ENCODE measurements around the gene CHST8.

CHST8 gene

GRCh38 chr19:33799476-33799875 is 177.7 kb downstream of the CHST8 start:
- no peak for DNase-seq

- DNase-seq: no peak
These were observed 178.4 kb downstream of the CHST8 start for GRCh38 chr19:33800012-33800680.

- DNase-seq: no peak
These were observed 179.7 kb downstream of the CHST8 start for GRCh38 chr19:33801411-33801810.

GRCh38 chr19:33802001-33802400 is 180.2 kb downstream of the CHST8 start:
- no peak for DNase-seq

GRCh38 chr19:33802801-33803200 is 181.0 kb downstream of the CHST8 start:
- DNase-seq: no peak

- no peak for DNase-seq
These were observed 181.6 kb downstream of the CHST8 start for GRCh38 chr19:33803383-33803782.

- DNase-seq: no peak
These were observed 182.5 kb downstream of the CHST8 start for GRCh38 chr19:33804021-33804799.

GRCh38 chr19:33805313-33805712 is 183.6 kb downstream of the CHST8 start:
- no peak for DNase-seq

- DNase-seq: no peak
These were observed 184.2 kb downstream of the CHST8 start for GRCh38 chr19:33805840-33806433.

- no peak for DNase-seq
These were observed 184.7 kb downstream of the CHST8 start for GRCh38 chr19:33806434-33806881.

- DNase-seq: no peak
These were observed 186.6 kb downstream of the CHST8 start for GRCh38 chr19:33808399-33808798.

- DNase-seq: no peak
These were observed 188.2 kb downstream of the CHST8 start for GRCh38 chr19:33809960-33810359.

- no peak for DNase-seq
These were observed 189.1 kb downstream of the CHST8 start for GRCh38 chr19:33810821-33811220.

- no peak for DNase-seq
These were observed 189.5 kb downstream of the CHST8 start for GRCh38 chr19:33811246-33811645.

GRCh38 chr19:33811736-33812387 is 190.1 kb downstream of the CHST8 start:
- no peak for DNase-seq

GRCh38 chr19:33812388-33813330 is 190.9 kb downstream of the CHST8 start:
- no peak for DNase-seq

- no peak for DNase-seq
These were observed 191.8 kb downstream of the CHST8 start for GRCh38 chr19:33813391-33814101.

- DNase-seq: no peak
These were observed 192.7 kb downstream of the CHST8 start for GRCh38 chr19:33814181-33815165.

- DNase-seq: no peak
These were observed 193.9 kb downstream of the CHST8 start for GRCh38 chr19:33815380-33816340.

All from activated CD4-positive, alpha-beta T cell treated with anti-CD3 and anti-CD28 coated beads, Interleukin-2, Interleukin-6, amounts not matched to agents 100 ng/mL and 50 ng/mL, durations not matched to agents 16 hours and 8 hours (primary cell).